Panc1 (cell line): ENCODE measurements around the gene ABLIM2. TPM values are rescaled to one million over a fixed set of nuclear protein-coding genes. Genes with fewer than 3 reads are reported as not detected.

Source experiments
- ATAC-seq: fragments of 200-7000 bp; cut with Tn5 transposase; 2 replicates; pipeline ENCODE4 v1.9.1; 2020; ENCODE audit warnings: mild to moderate bottlenecking, moderate library complexity
- BruUV-seq: library from RNA; stranded (reverse); fragments of 400-500 nt; replicated peaks from 2 replicates; lab custom pipeline; 2021; lab: Mats Ljungman, UMichigan
- CTCF ChIA-PET: fragments of 300-600 bp; sonication (Branson Sonifier 250); formaldehyde crosslinking; loops from one replicate; lab custom pipeline; 2022; ENCODE audit warnings: antibody characterized with exemption; lab: Charles Lee
- POLR2A ChIA-PET: fragments of 300-600 bp; sonication (Branson Sonifier 250); formaldehyde crosslinking; loops from one replicate; lab custom pipeline; 2022; ENCODE audit warnings: antibody characterized with exemption; lab: Charles Lee
- DNase-seq: peaks from one replicate; pipeline ENCODE4 v3.0.0-alpha.2; 2010; ENCODE audit warnings: low read depth, low spot score
- H3K27ac ChIP-seq: 2 replicates; pipeline ENCODE4 v1.5.1; 2011; ENCODE audit warnings: mild to moderate bottlenecking, low read length, inconsistent platforms
- H3K27me3 ChIP-seq: fragments of 200-500 bp; sonication (Bioruptor generic); 2 replicates; pipeline ENCODE4 v1.6.0; 2014; ENCODE audit warnings: low read length, inconsistent platforms; ENCODE audit not compliant: control insufficient read depth, insufficient read depth
- H3K36me3 ChIP-seq: fragments of 200-500 bp; sonication (Bioruptor generic); 2 replicates; pipeline ENCODE4 v1.5.1; 2014; ENCODE audit warnings: inconsistent platforms, mild to moderate bottlenecking, low read length, moderate library complexity; ENCODE audit not compliant: control insufficient read depth, insufficient read depth
- H3K4me1 ChIP-seq: 2 replicates; pipeline ENCODE4 v1.5.1; 2011; ENCODE audit warnings: inconsistent platforms, mild to moderate bottlenecking, low read length, moderate library complexity; ENCODE audit not compliant: control insufficient read depth, insufficient read depth
- H3K4me3 ChIP-seq, 2 experiments: 2 replicates each; pipeline ENCODE4 v1.5.1; 2011 to 2012; ENCODE audit warnings: low read depth in 2 of 2, low read length in 2 of 2, mild to moderate bottlenecking in 2 of 2, inconsistent platforms in 1 of 2, moderate library complexity in 1 of 2
- H3K9me3 ChIP-seq: fragments of 200-500 bp; sonication (Bioruptor generic); 2 replicates; pipeline ENCODE4 v1.5.1; 2014; ENCODE audit warnings: low read depth, mild to moderate bottlenecking, inconsistent platforms, low read length, moderate library complexity; ENCODE audit not compliant: control insufficient read depth, insufficient read depth
- CTCF ChIP-seq: fragments of 450-650 bp; IDR thresholded peaks from 2 replicates; pipeline ENCODE4 v1.5.1; 2017; ENCODE audit warnings: mild to moderate bottlenecking
- POLR2AphosphoS5 ChIP-seq: IDR thresholded peaks from 2 replicates; pipeline ENCODE4 v1.6.1; 2012; ENCODE audit warnings: mild to moderate bottlenecking, low read depth, low read length, moderate library complexity
- REST ChIP-seq, 2 experiments: IDR thresholded peaks; 2 replicates each; pipeline ENCODE4 v1.6.1; 2011 to 2012; ENCODE audit warnings: low read depth in 2 of 2, control low read depth in 1 of 2, low read length in 1 of 2, mild to moderate bottlenecking in 1 of 2, moderate library complexity in 1 of 2; ENCODE audit not compliant: insufficient read depth in 1 of 2
- SIN3A ChIP-seq: IDR thresholded peaks from 2 replicates; pipeline ENCODE4 v1.6.1; 2012; ENCODE audit warnings: low read depth, mild to moderate bottlenecking, low read length, moderate library complexity, borderline replicate concordance; ENCODE audit not compliant: insufficient read depth
- TCF7L2 ChIP-seq: IDR thresholded peaks from 2 replicates; pipeline ENCODE4 v1.6.1; 2011; ENCODE audit warnings: mild to moderate bottlenecking, low read depth, low read length, inconsistent platforms
- in situ Hi-C: cut with HindIII; loops from 2 replicates; pipeline ENCODE4 v1.10.0; 2016; ENCODE audit warnings: low sequenced_read_pairs, low pct_unique_long_range_greater_than_20kb
- intact Hi-C: fragments of 100-400 bp; cut with micrococcal nuclease; formaldehyde crosslinking; loops from one replicate; pipeline ENCODE4 v1.10.0; 2022; ENCODE audit not compliant: unreplicated experiment
- total RNA-seq: library from RNA; stranded (reverse); gene quantifications from one replicate; pipeline ENCODE4 v1.2.1, GENCODE V29; 2021; ENCODE audit not compliant: unreplicated experiment

Gene ABLIM2
- total RNA-seq, 1 experiment from 2014 or later = 0.64 TPM

- Histone ChIP-seq H3K27ac (no peak overlapping the region), H3K36me3 (no peaks in the 10 kb centered on the region), H3K4me1 (peaks cover 12% of the 10 kb centered on the region), H3K27me3 (no peaks in the 10 kb centered on the region), H3K9me3 (no peaks in the 10 kb centered on the region), H3K4me3 (no peak overlapping the region)
- intact Hi-C loops (no loop called here), in situ Hi-C loops (no loop called here)
- CTCF ChIA-PET = interaction anchor here (0.6 kb wide), 1 partner anchor 25 kb away, joined by 4 read pairs; no protein-coding TSS in a partner anchor
- POLR2A ChIA-PET = no interaction called here
- TF ChIP-seq CTCF = no peak
- TF ChIP-seq SIN3A = no peak
- no peak for TF ChIP-seq POLR2AphosphoS5
- TF ChIP-seq REST (IDR thresholded peaks at IDR 0.05; ENCODE audit: insufficient read depth in 1 of 2, low read depth in 2 of 2, low read length in 1 of 2) = no peak
- no peak for TF ChIP-seq TCF7L2
- no TSS peak for BruUV-seq
- ATAC-seq = no peak
- no peak for DNase-seq
Observed at GRCh38 chr4:8203052-8203401, 44.4 kb upstream of the ABLIM2 start.

- no TSS peak for BruUV-seq
- ChIA-PET POLR2A (no interaction called here), CTCF (no interaction called here)
- in situ Hi-C loops (no loop called here), intact Hi-C loops (no loop called here)
- Histone ChIP-seq H3K27ac (no peak overlapping the region), H3K4me3 (no peak overlapping the region), H3K27me3 (no peaks in the 10 kb centered on the region), H3K9me3 (no peaks in the 10 kb centered on the region), H3K4me1 (peaks cover 12% of the 10 kb centered on the region), H3K36me3 (no peaks in the 10 kb centered on the region)
- DNase-seq (no peak), ATAC-seq (no peak)
- TF ChIP-seq SIN3A (no peak), CTCF (no peak), REST (IDR thresholded peaks at IDR 0.05; ENCODE audit: insufficient read depth in 1 of 2, low read depth in 2 of 2, low read length in 1 of 2) (no peak), TCF7L2 (no peak), POLR2AphosphoS5 (no peak)
Observed at GRCh38 chr4:8202108-8203051, 43.8 kb upstream of the ABLIM2 start.
